Measurements from ENCODE around the gene KIT.

The KIT gene

DNA sequence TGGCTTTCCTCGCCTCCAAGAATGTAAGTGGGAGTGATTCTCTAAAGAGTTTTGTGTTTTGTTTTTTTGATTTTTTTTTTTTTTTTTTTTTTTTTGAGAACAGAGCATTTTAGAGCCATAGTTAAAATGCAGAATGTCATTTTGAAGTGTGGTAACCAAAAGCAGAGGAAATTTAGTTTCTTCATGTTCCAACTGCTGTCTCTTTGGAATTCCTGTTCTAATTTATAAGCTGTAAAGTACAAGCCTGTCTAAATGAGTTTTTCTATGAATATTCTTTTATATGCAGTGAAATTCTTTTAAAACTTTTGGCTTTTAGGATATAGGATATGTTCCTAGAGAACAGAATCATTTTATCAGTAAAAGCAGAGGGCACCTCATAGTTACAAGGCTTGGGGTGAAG is 74.2 kb downstream of the KIT start:
- TF ChIP-seq GATA3 (IDR thresholded peaks at IDR 0.05; ENCODE audit: low read depth, low read length) (no peak), GATA2 (IDR thresholded peaks at IDR 0.05; ENCODE audit: low read depth, low read length) (no peak)

DNA sequence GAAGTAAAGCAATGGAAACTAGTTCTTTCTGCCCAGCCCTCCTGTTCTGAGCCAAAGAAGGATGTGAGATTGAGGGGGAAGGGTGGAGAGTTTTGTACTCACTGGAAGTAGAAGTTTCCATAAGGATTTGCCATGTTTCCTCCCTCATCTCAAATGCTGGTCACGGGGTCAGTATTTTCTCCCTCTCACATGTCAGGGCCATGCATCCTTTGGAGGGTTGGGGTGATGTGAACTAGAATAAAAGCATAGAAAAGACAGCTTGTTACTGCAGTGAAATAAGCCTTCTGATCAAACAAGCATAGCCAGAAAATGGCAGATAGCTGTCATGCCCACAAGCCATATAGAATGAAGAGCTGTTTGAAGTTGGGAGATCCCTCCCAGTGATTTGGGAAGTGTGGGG is 79.7 kb downstream of the KIT start:
- no peak for TF ChIP-seq GATA2 (IDR thresholded peaks at IDR 0.05; ENCODE audit: low read depth, low read length)
- TF ChIP-seq GATA3 (IDR thresholded peaks at IDR 0.05; ENCODE audit: low read depth, low read length): no peak

DNA sequence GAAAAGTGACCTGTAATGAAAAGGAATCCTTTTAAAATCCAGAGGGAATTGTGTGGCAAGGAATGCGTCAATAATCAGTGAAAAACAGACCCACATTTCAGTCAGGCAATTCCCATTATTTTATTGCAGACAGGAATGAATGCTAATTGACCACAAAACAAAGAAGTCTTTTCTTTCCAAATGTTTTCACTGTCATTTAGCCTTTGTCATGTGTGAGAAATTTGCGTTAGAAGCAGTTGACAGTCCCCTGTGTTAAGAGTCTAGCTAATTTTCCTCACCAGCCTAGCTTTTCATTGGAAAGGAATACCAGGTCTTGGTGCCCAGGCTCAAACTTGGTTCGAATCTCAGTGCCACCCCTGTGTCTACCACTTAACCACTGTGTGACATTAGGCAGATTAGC is 83.4 kb downstream of the KIT start:
- TF ChIP-seq GATA2 (IDR thresholded peaks at IDR 0.05; ENCODE audit: low read depth, low read length) (no peak), GATA3 (IDR thresholded peaks at IDR 0.05; ENCODE audit: low read depth, low read length) (no peak)

DNA sequence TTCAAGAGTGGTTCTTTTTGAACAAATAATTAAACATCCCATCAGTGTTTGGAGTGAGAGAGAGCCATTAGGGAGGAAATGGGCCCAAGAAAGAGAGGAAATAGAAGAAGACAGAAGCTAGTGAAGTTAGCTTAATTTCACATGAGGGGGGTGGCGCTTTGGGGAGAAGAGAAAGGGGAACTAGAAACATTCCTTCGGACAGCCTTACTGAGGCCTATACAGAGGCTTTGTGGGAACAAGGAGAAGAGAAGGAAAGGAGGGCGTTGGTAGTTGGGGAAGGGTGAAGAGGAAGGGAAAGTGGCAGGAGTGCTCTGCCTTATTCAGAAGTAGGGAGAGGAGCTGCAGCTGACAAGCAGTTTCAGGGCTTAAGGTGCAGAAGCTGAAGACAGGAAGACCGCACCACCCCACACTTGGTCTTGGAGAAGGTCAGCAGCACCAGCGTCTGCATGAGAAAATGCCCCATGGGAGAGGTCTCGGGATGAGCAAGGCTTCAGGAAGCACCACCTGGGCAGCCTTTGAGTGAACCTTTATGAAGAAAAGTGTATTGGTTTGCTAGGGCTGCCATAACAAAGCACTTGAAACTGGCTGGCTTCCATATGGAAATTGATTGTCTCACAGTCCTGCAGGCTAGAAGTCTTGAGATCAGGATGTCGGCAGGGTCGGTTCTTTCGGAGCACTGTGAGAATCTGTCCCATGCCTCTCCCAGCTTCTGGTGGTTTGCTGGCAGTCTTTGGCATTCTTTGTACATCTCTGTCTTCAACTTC is 85.1 kb downstream of the KIT start:
- TF ChIP-seq GATA3 (IDR thresholded peaks at IDR 0.05; ENCODE audit: low read depth, low read length) (no peak), GATA2 (IDR thresholded peaks at IDR 0.05; ENCODE audit: low read depth, low read length) (no peak)

DNA sequence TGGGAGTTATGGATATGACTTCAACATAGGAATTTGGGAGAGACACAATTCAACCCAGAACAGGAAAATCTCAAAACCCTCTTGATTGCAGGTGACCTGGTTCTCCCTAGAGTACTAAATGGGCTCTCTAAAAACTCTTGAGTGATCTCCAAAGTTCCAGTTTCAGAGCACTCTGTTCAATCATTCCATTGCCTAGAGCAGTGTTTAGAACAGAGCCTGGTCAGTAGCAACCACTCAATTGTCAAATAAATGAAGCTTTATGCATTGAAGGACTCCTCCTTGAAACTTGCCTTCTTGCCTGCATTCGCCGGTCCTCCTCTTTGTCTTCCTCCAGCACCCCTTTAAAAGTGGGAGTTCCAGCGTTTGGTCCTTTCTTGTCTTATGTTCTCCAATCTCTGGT is 85.8 kb downstream of the KIT start:
- TF ChIP-seq GATA3 (IDR thresholded peaks at IDR 0.05; ENCODE audit: low read depth, low read length) (no peak), GATA2 (IDR thresholded peaks at IDR 0.05; ENCODE audit: low read depth, low read length) (no peak)

DNA sequence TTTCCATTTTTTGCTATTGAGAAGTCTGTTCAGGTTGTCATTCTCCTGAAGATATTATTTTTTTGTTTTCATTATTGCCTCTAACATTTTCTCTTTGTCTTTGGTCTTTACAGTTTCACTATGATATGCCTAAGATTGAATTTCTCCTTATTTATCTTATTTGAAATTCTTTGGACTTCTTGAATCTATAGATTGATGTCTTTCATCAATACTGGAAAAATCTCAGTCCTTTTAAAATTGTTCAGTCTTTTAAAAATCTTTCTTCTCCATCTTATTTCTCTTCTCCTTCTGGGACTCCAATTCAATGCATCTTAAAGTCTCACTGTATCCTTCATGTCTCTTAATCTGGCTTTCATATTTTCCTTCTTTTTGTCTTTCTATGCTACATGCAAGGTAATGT is 86.7 kb downstream of the KIT start:
- no peak for TF ChIP-seq GATA2 (IDR thresholded peaks at IDR 0.05; ENCODE audit: low read depth, low read length)
- TF ChIP-seq GATA3 (IDR thresholded peaks at IDR 0.05; ENCODE audit: low read depth, low read length): no peak

DNA sequence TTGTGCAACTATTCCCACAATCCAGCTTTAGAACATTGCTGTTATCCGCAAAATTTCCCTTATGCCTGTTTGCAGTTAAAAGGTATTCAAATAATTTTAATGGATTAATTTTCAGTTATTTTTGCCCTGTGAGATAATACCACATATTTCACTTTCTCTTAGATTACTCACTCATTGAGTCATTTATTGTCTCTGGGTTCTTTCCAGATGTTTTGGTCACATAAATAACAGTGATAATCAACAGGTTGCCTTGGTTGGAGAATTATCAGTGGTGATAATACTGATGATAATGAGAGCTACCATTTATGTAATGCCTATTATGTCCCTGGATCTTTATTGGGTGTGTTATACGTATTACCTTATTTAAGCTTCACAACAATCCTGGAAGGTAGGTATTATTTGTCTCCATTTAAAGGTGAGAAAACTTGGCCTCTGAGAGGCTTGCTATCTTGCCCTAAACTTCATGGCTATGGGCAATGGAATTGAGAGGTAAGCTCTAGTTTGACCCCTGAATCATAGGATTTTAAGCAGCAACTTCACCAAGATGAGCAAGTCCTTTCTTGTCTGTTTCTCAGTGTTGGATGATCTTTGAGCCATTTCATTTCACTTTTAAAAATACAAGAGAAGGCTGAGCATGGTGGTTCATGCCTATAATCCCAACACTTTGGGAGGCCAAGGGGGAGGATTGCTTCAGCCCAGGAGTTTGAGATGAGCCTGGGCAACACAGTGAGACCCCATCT is 87.4 kb downstream of the KIT start:
- TF ChIP-seq GATA2 (IDR thresholded peaks at IDR 0.05; ENCODE audit: low read depth, low read length) (no peak), GATA3 (IDR thresholded peaks at IDR 0.05; ENCODE audit: low read depth, low read length) (no peak)

DNA sequence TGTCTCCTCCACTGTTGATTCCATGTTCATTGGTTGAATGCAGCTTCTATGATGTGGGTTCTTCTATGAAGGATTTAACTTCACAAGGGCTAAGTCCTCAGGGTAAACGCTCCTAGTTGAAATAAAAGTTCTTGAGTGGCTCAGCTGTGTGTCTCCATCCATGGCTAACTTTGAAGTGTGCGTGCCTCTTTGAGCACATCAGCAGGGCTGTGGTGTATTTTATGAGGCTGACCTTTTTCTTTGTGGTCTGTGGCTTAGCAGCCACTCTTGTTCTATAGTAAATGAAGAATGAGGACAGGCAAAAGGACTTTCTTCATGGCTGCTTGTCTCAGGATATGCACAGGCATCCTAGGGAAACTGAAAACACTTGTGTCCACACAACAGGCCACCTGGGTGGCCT is 88.5 kb downstream of the KIT start:
- TF ChIP-seq GATA3 (IDR thresholded peaks at IDR 0.05; ENCODE audit: low read depth, low read length) (no peak), GATA2 (IDR thresholded peaks at IDR 0.05; ENCODE audit: low read depth, low read length) (no peak)

DNA sequence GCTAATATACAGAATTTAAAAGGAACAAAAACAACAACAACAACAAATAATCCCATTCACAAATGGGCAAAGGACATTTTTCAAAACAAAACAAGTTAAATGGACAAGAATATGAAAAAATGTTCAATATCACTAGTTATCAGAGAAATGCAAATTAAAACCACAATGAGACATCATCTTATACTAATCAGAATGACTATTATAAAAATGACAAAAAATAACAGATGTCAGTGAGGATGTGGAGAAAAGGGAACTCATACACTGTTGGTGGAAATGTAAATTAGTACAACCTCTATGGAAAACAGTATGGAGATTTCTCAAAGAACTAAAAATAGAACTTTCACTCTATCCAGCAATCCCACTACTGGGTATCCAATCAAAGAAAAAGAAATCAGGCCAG is 92.6 kb downstream of the KIT start:
- TF ChIP-seq GATA3 (IDR thresholded peaks at IDR 0.05; ENCODE audit: low read depth, low read length) (no peak), GATA2 (IDR thresholded peaks at IDR 0.05; ENCODE audit: low read depth, low read length) (no peak)

DNA sequence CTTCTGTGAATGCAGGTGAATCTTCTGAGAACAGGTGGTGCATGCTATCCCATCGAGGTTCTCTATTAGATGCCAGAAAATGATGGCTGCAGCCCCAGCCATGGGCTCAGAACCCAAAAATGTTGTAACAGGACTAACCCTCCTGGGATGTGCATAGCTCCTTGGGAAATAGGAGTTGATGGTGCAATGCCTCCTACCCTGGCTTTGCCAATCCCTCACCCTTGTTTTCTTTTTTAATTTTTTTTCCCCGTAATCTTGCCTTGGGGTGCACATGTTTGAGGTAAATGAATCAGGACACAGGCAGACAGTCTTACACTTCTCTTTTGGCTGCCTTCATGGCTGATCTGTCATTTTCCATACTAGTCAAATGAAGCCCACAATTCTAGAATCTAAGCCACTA is 96.6 kb downstream of the KIT start:
- TF ChIP-seq GATA3 (IDR thresholded peaks at IDR 0.05; ENCODE audit: low read depth, low read length) (no peak), GATA2 (IDR thresholded peaks at IDR 0.05; ENCODE audit: low read depth, low read length) (no peak)

DNA sequence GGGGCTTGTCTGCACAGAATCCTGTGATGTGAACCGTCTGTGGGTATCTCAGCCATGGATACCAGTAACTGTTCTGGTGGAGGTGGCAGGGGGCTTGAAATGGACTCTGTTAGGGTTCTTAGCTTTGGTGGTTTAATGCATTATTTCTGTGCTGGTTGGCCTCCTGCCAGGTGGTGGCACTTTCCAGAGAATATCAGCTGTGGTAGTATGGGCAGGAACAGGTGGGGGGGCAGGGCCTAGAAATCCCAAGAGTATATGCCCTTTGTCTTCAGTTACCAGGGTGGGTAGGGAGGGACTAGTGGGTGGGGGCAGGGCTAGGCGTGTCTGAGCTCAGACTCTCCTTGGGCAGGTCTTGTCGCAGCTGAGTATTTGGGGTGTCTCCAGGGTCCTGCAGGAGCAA is 106.7 kb downstream of the KIT start:
- no peak for TF ChIP-seq GATA2 (IDR thresholded peaks at IDR 0.05; ENCODE audit: low read depth, low read length)
- TF ChIP-seq GATA3 (IDR thresholded peaks at IDR 0.05; ENCODE audit: low read depth, low read length): no peak

DNA sequence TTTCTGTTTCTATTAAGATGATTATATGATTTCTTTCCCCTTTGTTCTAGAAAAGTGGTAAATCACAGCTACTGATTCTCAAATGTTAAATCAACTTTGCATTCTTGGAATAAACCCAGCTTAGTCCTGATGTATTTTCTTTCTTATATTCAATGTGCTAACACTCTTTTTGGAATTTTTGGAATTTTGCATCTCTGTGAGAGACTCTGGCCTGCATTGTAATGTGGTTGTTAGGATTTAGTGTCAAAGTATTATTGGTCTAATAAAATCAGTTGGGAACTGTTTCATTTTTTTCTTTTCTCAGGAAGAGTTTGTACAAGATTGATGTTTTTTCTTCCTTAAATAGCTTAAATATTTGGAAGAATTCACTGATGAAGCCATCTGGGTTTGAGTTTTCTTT is 109.6 kb downstream of the KIT start:
- TF ChIP-seq GATA3 (IDR thresholded peaks at IDR 0.05; ENCODE audit: low read depth, low read length) (no peak), GATA2 (IDR thresholded peaks at IDR 0.05; ENCODE audit: low read depth, low read length) (no peak)

DNA sequence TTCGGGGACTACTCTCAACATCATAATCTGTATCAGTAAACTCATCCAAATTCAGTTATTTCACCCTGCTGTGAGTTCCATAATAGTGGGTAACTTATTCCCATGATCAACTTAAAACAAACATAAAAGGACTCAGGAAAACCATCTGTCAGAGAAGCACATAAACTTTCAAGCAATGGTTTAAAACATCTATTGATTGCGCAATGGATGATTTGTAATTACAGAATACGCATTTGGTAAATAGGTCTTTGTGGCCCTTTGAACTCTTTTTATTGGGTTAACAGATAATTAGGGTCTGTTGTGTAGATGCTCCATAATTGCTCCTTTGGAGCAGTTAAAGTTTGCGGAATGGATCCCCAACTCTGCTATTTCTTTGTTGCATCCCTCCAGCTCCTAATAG is 115.3 kb downstream of the KIT start:
- TF ChIP-seq GATA3 (IDR thresholded peaks at IDR 0.05; ENCODE audit: low read depth, low read length) (no peak), GATA2 (IDR thresholded peaks at IDR 0.05; ENCODE audit: low read depth, low read length) (no peak)

DNA sequence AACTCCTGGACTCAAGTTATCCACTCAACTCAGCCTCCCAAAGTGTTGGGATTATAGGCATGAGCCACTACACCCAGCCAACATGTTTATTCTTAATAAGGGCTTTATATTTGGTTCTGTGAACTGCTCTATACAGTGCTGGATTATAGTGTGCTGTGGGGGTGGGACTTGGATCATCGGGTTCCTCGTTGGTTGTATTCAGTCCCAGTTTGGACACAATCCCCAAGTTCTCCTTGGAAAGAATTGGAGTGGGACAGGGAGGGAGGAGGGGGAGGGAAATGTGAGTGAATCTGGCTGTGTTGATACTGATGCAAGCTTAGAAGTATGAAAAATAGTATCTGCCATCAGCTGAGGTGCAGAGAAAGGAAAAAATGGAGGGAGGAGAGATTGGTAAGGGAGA is 121.3 kb downstream of the KIT start:
- TF ChIP-seq GATA2 (IDR thresholded peaks at IDR 0.05; ENCODE audit: low read depth, low read length) (no peak), GATA3 (IDR thresholded peaks at IDR 0.05; ENCODE audit: low read depth, low read length) (no peak)

DNA sequence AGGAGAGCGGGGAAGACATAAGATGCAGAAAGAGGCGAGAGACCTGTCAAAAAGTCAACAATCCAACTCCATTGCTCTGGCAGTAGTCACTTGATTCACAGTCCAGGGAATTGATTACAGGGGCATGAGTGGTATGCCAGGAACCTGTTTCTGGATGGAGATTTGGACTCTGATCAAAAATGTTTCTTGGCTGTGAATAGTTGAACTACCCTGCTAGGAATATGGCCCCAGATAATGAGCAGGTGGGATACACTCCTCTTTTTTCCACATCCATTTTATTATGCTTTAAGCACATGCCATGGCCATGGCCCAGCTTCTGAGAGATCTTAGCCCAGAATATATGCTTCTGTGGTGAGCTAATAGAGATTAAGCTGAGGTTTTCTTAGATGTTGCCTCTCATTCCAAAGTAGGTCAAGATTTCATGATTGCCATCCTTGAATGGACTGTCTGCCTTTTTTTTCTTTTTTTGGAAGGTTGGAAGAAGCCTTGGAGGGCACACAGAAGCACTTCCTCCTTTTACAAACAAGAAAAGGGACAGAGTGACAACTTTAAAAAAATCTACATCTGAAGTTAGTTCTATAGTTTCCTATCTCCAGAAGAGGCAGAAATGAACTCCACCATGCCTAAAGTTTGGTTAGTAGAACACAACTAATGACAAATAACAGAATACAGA is 121.9 kb downstream of the KIT start:
- TF ChIP-seq GATA2 (IDR thresholded peaks at IDR 0.05; ENCODE audit: low read depth, low read length) (no peak), GATA3 (IDR thresholded peaks at IDR 0.05; ENCODE audit: low read depth, low read length) (no peak)
